Activated naive CD4-positive, alpha-beta T cell treated with anti-CD3 and anti-CD28 coated beads, Interleukin-2, amount 50 U/mL, for 16 hours (primary cell): ENCODE results near the gene PPP1R3E.
"Not testable (repeated sequence)": the region's sequence is repeated elsewhere in the genome, so short reads cannot be mapped to it uniquely, and the experiment has no call there.

Experiments
- DNase-seq: peaks from one replicate; pipeline ENCODE4 v3.0.0-alpha.2; 2020

Gene PPP1R3E

GRCh38 chr14:23302290-23303225 lies at the start of gene PPP1R3E:
Gene PPP1R3E, minus strand, starts transcription at chr14:23302859. Its CDS starts 283 bp downstream, at chr14:23302576.
- peak; percentile 90 for DNase-seq

GRCh38 chr14:23351681-23352505 lies 49.2 kb upstream of the PPP1R3E start:
- no peak for DNase-seq

GRCh38 chr14:23349156-23349845 lies 46.6 kb upstream of the PPP1R3E start:
- no peak for DNase-seq

- DNase-seq, result no peak
Measured at GRCh38 chr14:23348297-23348655, 45.6 kb upstream of the PPP1R3E start.

GRCh38 chr14:23347406-23348296 lies 45.0 kb upstream of the PPP1R3E start:
- no peak for DNase-seq

- no peak for DNase-seq
Measured at GRCh38 chr14:23346693-23347405, 44.2 kb upstream of the PPP1R3E start.

GRCh38 chr14:23345987-23346692 lies 43.5 kb upstream of the PPP1R3E start:
- DNase-seq, result no peak

- DNase-seq, result no peak
Measured at GRCh38 chr14:23344481-23344880, 41.8 kb upstream of the PPP1R3E start.

GRCh38 chr14:23339506-23340268 lies 37.0 kb upstream of the PPP1R3E start:
- DNase-seq, result no peak

GRCh38 chr14:23335623-23336022 lies 33.0 kb upstream of the PPP1R3E start:
- DNase-seq, result no peak

GRCh38 chr14:23327947-23328744 lies 25.5 kb upstream of the PPP1R3E start:
- DNase-seq, result peak; percentile 61

GRCh38 chr14:23326491-23327332 lies 24.1 kb upstream of the PPP1R3E start:
- no peak for DNase-seq

GRCh38 chr14:23325746-23326145 lies 23.1 kb upstream of the PPP1R3E start:
- not testable (repeated sequence) for DNase-seq

GRCh38 chr14:23324993-23325392 lies 22.3 kb upstream of the PPP1R3E start:
- no peak for DNase-seq

GRCh38 chr14:23324455-23324846 lies 21.8 kb upstream of the PPP1R3E start:
- DNase-seq, result no peak

GRCh38 chr14:23323838-23324454 lies 21.3 kb upstream of the PPP1R3E start:
- no peak for DNase-seq
